Thyroid gland (tissue), 4 donors: ENCODE measurements around the gene APBA1.

Source experiments
- CTCF ChIP-seq, 6 experiments: fragments of 200-600 bp in 3 of 6; fragments of 450-650 bp in 3 of 6; sonication (generic) in 3 of 6; IDR thresholded peaks; one replicate each; pipeline ENCODE4 v1.5.1; 2016 to 2019; ENCODE audit warnings: antibody characterized with exemption in 6 of 6, mild to moderate bottlenecking in 2 of 6, inconsistent platforms in 1 of 6, moderate library complexity in 1 of 6
- POLR2A ChIP-seq, 2 donors: fragments of 450-650 bp; IDR thresholded peaks; one replicate each; pipeline ENCODE4 v1.6.1; 2017; ENCODE audit warnings: antibody characterized with exemption in 2 of 2, mild to moderate bottlenecking in 2 of 2, moderate library complexity in 1 of 2

GRCh38 chr9:69632768-69633167 is 39.4 kb downstream of the APBA1 start:
- TF ChIP-seq CTCF (IDR thresholded peaks at IDR 0.05): no peak
- TF ChIP-seq POLR2A (IDR thresholded peaks at IDR 0.05): no peak
